Activated CD8-positive, alpha-beta memory T cell treated with anti-CD3 and anti-CD28 coated beads, Interleukin-2, amount 10 ng/mL, durations not matched to agents 7 days and 5 days (primary cell): ENCODE measurements around the gene MYBL2. TPM values are rescaled to one million over a fixed set of nuclear protein-coding genes. Genes with fewer than 3 reads are reported as not detected.
"Not testable (repeated sequence)": the region's sequence is repeated elsewhere in the genome, so short reads cannot be mapped to it uniquely, and the experiment has no call there.

Experiments
- ATAC-seq: fragments of 150-1000 bp; cut with Tn5 transposase; one replicate; pipeline ENCODE4 v1.10.0; 2021; ENCODE audit warnings: moderate library complexity
- CTCF ChIA-PET: fragments of 350-600 bp; sonication (Branson Sonifier 250); formaldehyde crosslinking; loops from one replicate; lab custom pipeline; 2021; ENCODE audit warnings: antibody characterized with exemption; lab: Charles Lee
- DNase-seq: peaks from one replicate; pipeline ENCODE4 v3.0.0-alpha.2; 2020
- H3K27ac Mint-ChIP-seq: one replicate; pipeline ENCODE4 v1.8.0; 2021; ENCODE audit warnings: mild to moderate bottlenecking, mixed read lengths
- H3K27me3 Mint-ChIP-seq: one replicate; pipeline ENCODE4 v1.8.0; 2021; ENCODE audit warnings: mixed read lengths
- H3K36me3 Mint-ChIP-seq: one replicate; pipeline ENCODE4 v1.8.0; 2021; ENCODE audit warnings: mild to moderate bottlenecking, mixed read lengths
- H3K4me1 Mint-ChIP-seq: one replicate; pipeline ENCODE4 v1.8.0; 2021; ENCODE audit warnings: mixed read lengths
- H3K4me3 Mint-ChIP-seq: one replicate; pipeline ENCODE4 v1.8.0; 2021; ENCODE audit warnings: mild to moderate bottlenecking, moderate library complexity, mixed read lengths
- H3K9me3 Mint-ChIP-seq: one replicate; pipeline ENCODE4 v1.8.0; 2022; ENCODE audit warnings: low read depth, mixed read lengths
- total RNA-seq, 2 experiments: library from RNA; stranded (reverse); gene quantifications; one replicate each; pipeline ENCODE4 v1.2.3, GENCODE V29; 2021

Gene MYBL2
- total RNA-seq, 2 experiments from 2014 or later, result 114 to 118 TPM

- H3K9me3 Mint-ChIP-seq, result no peaks in the 10 kb centered on the region
- H3K36me3 Mint-ChIP-seq, result peaks cover 21% of the 10 kb centered on the region
- DNase-seq (peak; percentile 90), ATAC-seq (peak; percentile 84)
- CTCF ChIA-PET, result interaction anchor here (0.8 to 5.2 kb wide), 27 partner anchors 10 to 559 kb away, joined by 3 to 101 read pairs (median 4); partner anchors contain the start of gene FITM2
- peaks cover 46% of the 10 kb centered on the region for H3K4me1 Mint-ChIP-seq
- H3K4me3 Mint-ChIP-seq, result peak overlapping the region; percentile 18
- H3K27ac Mint-ChIP-seq, result peak overlapping the region; percentile 90
- peaks cover 12% of the 10 kb centered on the region for H3K27me3 Mint-ChIP-seq
These were observed 84.5 kb downstream of the MYBL2 start for GRCh38 chr20:43751167-43752050.

GRCh38 chr20:43752051-43752360 lies 85.1 kb downstream of the MYBL2 start:
- CTCF ChIA-PET, result interaction anchor here (0.6 to 5.2 kb wide), 9 partner anchors 47 to 559 kb away, joined by 3 to 101 read pairs (median 8); partner anchors contain the start of gene FITM2
- peaks cover 9% of the 10 kb centered on the region for H3K27me3 Mint-ChIP-seq
- peak overlapping the region; percentile 18 for H3K4me3 Mint-ChIP-seq
- H3K27ac Mint-ChIP-seq, result peak overlapping the region; percentile 90
- no peaks in the 10 kb centered on the region for H3K9me3 Mint-ChIP-seq
- no peak for ATAC-seq
- peaks cover 44% of the 10 kb centered on the region for H3K4me1 Mint-ChIP-seq
- peaks cover 21% of the 10 kb centered on the region for H3K36me3 Mint-ChIP-seq
- DNase-seq, result peak; percentile 50

- Mint-ChIP-seq H3K27ac (peak overlapping the region; percentile 90), H3K27me3 (peaks cover 5% of the 10 kb centered on the region), H3K4me1 (peaks cover 42% of the 10 kb centered on the region), H3K36me3 (peaks cover 20% of the 10 kb centered on the region), H3K4me3 (peak overlapping the region; percentile 18), H3K9me3 (no peaks in the 10 kb centered on the region)
- ATAC-seq, result peak; percentile 11
- CTCF ChIA-PET, result interaction anchor here (0.6 to 5.2 kb wide), 4 partner anchors 46 to 329 kb away, joined by 3 to 101 read pairs (median 3); no protein-coding TSS in a partner anchor
- peak; percentile 88 for DNase-seq
These were observed 85.8 kb downstream of the MYBL2 start for GRCh38 chr20:43752561-43753301.

GRCh38 chr20:43755390-43755789 lies 88.5 kb downstream of the MYBL2 start:
- peaks cover 17% of the 10 kb centered on the region for H3K27me3 Mint-ChIP-seq
- CTCF ChIA-PET, result interaction anchor here (1.1 kb wide), 1 partner anchor 85 kb away, joined by 4 read pairs; no protein-coding TSS in a partner anchor
- no peak overlapping the region for H3K27ac Mint-ChIP-seq
- peaks cover 32% of the 10 kb centered on the region for H3K4me1 Mint-ChIP-seq
- no peak overlapping the region for H3K4me3 Mint-ChIP-seq
- no peaks in the 10 kb centered on the region for H3K9me3 Mint-ChIP-seq
- peaks cover 22% of the 10 kb centered on the region for H3K36me3 Mint-ChIP-seq
- ATAC-seq (no peak), DNase-seq (no peak)

- H3K27ac Mint-ChIP-seq, result no peak overlapping the region
- ATAC-seq, result no peak
- no peaks in the 10 kb centered on the region for H3K9me3 Mint-ChIP-seq
- H3K4me1 Mint-ChIP-seq, result peaks cover 29% of the 10 kb centered on the region
- DNase-seq, result no peak
- CTCF ChIA-PET, result interaction anchor here (1.1 kb wide), 1 partner anchor 84 kb away, joined by 4 read pairs; no protein-coding TSS in a partner anchor
- no peak overlapping the region for H3K4me3 Mint-ChIP-seq
- H3K36me3 Mint-ChIP-seq, result peaks cover 20% of the 10 kb centered on the region
- peaks cover 17% of the 10 kb centered on the region for H3K27me3 Mint-ChIP-seq
These were observed 88.9 kb downstream of the MYBL2 start for GRCh38 chr20:43755851-43756250.

GRCh38 chr20:43757888-43758287 lies 91.0 kb downstream of the MYBL2 start:
- CTCF ChIA-PET, H3K9me3 Mint-ChIP-seq, H3K4me1 Mint-ChIP-seq, ATAC-seq, H3K4me3 Mint-ChIP-seq, H3K27ac Mint-ChIP-seq, DNase-seq: not testable (repeated sequence)
- Mint-ChIP-seq H3K36me3 (peaks cover 17% of the 10 kb centered on the region), H3K27me3 (peaks cover 24% of the 10 kb centered on the region)

- no peak for ATAC-seq
- H3K27me3 Mint-ChIP-seq, result peaks cover 34% of the 10 kb centered on the region
- H3K27ac Mint-ChIP-seq, result no peak overlapping the region
- no peaks in the 10 kb centered on the region for H3K9me3 Mint-ChIP-seq
- no peak overlapping the region for H3K4me3 Mint-ChIP-seq
- CTCF ChIA-PET, result interaction anchor here (0.9 to 1.5 kb wide), 2 partner anchors 12 to 20 kb away, joined by 3 read pairs; no protein-coding TSS in a partner anchor
- no peak for DNase-seq
- H3K4me1 Mint-ChIP-seq, result no peaks in the 10 kb centered on the region
- peaks cover 3% of the 10 kb centered on the region for H3K36me3 Mint-ChIP-seq
These were observed 94.7 kb downstream of the MYBL2 start for GRCh38 chr20:43761386-43762340.

- Mint-ChIP-seq H3K9me3 (no peaks in the 10 kb centered on the region), H3K36me3 (peaks cover under 1% of the 10 kb centered on the region), H3K27me3 (peaks cover 46% of the 10 kb centered on the region), H3K4me1 (no peaks in the 10 kb centered on the region), H3K4me3 (no peak overlapping the region), H3K27ac (no peak overlapping the region)
- CTCF ChIA-PET, result interaction anchor here (0.9 to 1.6 kb wide), 4 partner anchors 11 to 77 kb away, joined by 3 to 4 read pairs (median 3); no protein-coding TSS in a partner anchor
- ATAC-seq, result no peak
- DNase-seq, result no peak
These were observed 96.0 kb downstream of the MYBL2 start for GRCh38 chr20:43762911-43763310.

- Mint-ChIP-seq H3K27ac (no peak overlapping the region), H3K4me3 (no peak overlapping the region), H3K36me3 (no peaks in the 10 kb centered on the region), H3K9me3 (no peaks in the 10 kb centered on the region), H3K27me3 (peaks cover 51% of the 10 kb centered on the region), H3K4me1 (no peaks in the 10 kb centered on the region)
- no peak for ATAC-seq
- no peak for DNase-seq
- CTCF ChIA-PET, result interaction anchor here (1.3 kb wide), 1 partner anchor 15 kb away, joined by 5 read pairs; no protein-coding TSS in a partner anchor
These were observed 99.0 kb downstream of the MYBL2 start for GRCh38 chr20:43765916-43766315.

Other genes starting within 250 kb of the MYBL2 start
- 100 to 1,000 TPM; 108 to 162 TPM for gene SRSF6, start 209.2 kb upstream of the MYBL2 start, total RNA-seq
- 1 to 10 TPM; 6.8 to 9.6 TPM for gene L3MBTL1, start 159.4 kb upstream of the MYBL2 start, total RNA-seq
- gene SGK2, start 108.1 kb upstream of the MYBL2 start, total RNA-seq, result under 1 TPM in 1 of 2 experiments, not detected in 1; 0.26 TPM
- 10 to 100 TPM; 15.9 to 18.3 TPM for gene IFT52, start 76.2 kb upstream of the MYBL2 start, total RNA-seq
- under 1 TPM in 1 of 2 experiments, not detected in 1; 0.28 TPM for gene GTSF1L, start 59.9 kb downstream of the MYBL2 start, total RNA-seq
- 1 to 10 TPM; 1.8 to 1.9 TPM for gene TOX2, start 247.7 kb downstream of the MYBL2 start, total RNA-seq